Measurements from ENCODE around the gene R3HDM2.

GRCh38 chr12:57211791-57212700 lies 218.8 kb downstream of the R3HDM2 start:
- no peak for TF ChIP-seq EZH2 (IDR thresholded peaks at IDR 0.05; ENCODE audit: borderline replicate concordance, low read depth, low read length, severe bottlenecking)
- TF ChIP-seq, protein P1, sequence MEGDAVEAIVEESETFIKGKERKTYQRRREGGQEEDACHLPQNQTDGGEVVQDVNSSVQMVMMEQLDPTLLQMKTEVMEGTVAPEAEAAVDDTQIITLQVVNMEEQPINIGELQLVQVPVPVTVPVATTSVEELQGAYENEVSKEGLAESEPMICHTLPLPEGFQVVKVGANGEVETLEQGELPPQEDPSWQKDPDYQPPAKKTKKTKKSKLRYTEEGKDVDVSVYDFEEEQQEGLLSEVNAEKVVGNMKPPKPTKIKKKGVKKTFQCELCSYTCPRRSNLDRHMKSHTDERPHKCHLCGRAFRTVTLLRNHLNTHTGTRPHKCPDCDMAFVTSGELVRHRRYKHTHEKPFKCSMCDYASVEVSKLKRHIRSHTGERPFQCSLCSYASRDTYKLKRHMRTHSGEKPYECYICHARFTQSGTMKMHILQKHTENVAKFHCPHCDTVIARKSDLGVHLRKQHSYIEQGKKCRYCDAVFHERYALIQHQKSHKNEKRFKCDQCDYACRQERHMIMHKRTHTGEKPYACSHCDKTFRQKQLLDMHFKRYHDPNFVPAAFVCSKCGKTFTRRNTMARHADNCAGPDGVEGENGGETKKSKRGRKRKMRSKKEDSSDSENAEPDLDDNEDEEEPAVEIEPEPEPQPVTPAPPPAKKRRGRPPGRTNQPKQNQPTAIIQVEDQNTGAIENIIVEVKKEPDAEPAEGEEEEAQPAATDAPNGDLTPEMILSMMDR (IDR thresholded peaks at IDR 0.05; ENCODE audit: borderline replicate concordance, extremely low read depth, low read length, poor library complexity, severe bottlenecking), result no peak
